Ascending aorta (tissue), 2 donors: ENCODE results near the gene HIP1. TPM values are rescaled to one million over a fixed set of nuclear protein-coding genes. Genes with fewer than 3 reads are reported as not detected.
A peak's percentile ranks its signal among the peaks of the same experiment; 100 is the strongest.

Experiments
- DNase-seq, 2 donors: peaks; one replicate each; pipeline ENCODE4 v3.0.0-alpha.2; 2019; ENCODE audit warnings: low spot score in 2 of 2
- H3K27ac ChIP-seq, 2 donors: fragments of 200-600 bp; sonication (generic); one replicate each; pipeline ENCODE4 v1.5.1; 2016 to 2017; ENCODE audit warnings: mild to moderate bottlenecking in 1 of 2
- H3K27me3 ChIP-seq: fragments of 200-600 bp; sonication (generic); one replicate; pipeline ENCODE4 v1.5.1; 2017
- H3K36me3 ChIP-seq, 2 donors: fragments of 200-600 bp; sonication (generic); one replicate each; pipeline ENCODE4 v1.5.1; 2016
- H3K4me1 ChIP-seq, 2 donors: fragments of 200-600 bp; sonication (generic); one replicate each; pipeline ENCODE4 v1.5.1; 2016 to 2017; ENCODE audit warnings: mild to moderate bottlenecking in 1 of 2
- H3K4me3 ChIP-seq, 2 donors: fragments of 200-600 bp; sonication (generic); one replicate each; pipeline ENCODE4 v1.5.1; 2016 to 2017; ENCODE audit warnings: mild to moderate bottlenecking in 1 of 2
- H3K9me3 ChIP-seq, 2 donors: fragments of 200-600 bp; sonication (generic); one replicate each; pipeline ENCODE4 v1.5.1; 2016
- intact Hi-C: fragments of 100-400 bp; cut with DNase I; formaldehyde crosslinking; loops from one replicate; pipeline ENCODE4 v1.15.1; 2023
- total RNA-seq: library from RNA; depleted of rRNA; stranded (reverse); fragments of >200 nt; gene quantifications from one replicate; pipeline ENCODE4 v1.1.0, GENCODE V29; 2016
- TF ChIP-seq, protein P1 (sequence below), 3 experiments: fragments of 200-600 bp in 2 of 3; fragments of 450-650 bp in 1 of 3; sonication (generic) in 2 of 3; IDR thresholded peaks; one replicate each; pipeline ENCODE4 v1.5.1; 2016 to 2019; ENCODE audit warnings: antibody characterized with exemption in 3 of 3, mild to moderate bottlenecking in 1 of 3, moderate library complexity in 1 of 3

The HIP1 gene
- total RNA-seq, 1 donor from 2014 or later: 47.5 TPM

- H3K36me3 ChIP-seq: peaks cover 0 to 2% of the 10 kb centered on the region in 2 donors
- no peak overlapping the region for H3K4me3 ChIP-seq
- no peaks in the 10 kb centered on the region for H3K27me3 ChIP-seq
- H3K9me3 ChIP-seq: peaks cover 0 to 3% of the 10 kb centered on the region in 2 donors
- H3K27ac ChIP-seq: no peak overlapping the region
- intact Hi-C loops: no loop called here
- no peak for DNase-seq
- H3K4me1 ChIP-seq: no peaks in the 10 kb centered on the region
- TF ChIP-seq, protein P1, sequence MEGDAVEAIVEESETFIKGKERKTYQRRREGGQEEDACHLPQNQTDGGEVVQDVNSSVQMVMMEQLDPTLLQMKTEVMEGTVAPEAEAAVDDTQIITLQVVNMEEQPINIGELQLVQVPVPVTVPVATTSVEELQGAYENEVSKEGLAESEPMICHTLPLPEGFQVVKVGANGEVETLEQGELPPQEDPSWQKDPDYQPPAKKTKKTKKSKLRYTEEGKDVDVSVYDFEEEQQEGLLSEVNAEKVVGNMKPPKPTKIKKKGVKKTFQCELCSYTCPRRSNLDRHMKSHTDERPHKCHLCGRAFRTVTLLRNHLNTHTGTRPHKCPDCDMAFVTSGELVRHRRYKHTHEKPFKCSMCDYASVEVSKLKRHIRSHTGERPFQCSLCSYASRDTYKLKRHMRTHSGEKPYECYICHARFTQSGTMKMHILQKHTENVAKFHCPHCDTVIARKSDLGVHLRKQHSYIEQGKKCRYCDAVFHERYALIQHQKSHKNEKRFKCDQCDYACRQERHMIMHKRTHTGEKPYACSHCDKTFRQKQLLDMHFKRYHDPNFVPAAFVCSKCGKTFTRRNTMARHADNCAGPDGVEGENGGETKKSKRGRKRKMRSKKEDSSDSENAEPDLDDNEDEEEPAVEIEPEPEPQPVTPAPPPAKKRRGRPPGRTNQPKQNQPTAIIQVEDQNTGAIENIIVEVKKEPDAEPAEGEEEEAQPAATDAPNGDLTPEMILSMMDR (IDR thresholded peaks at IDR 0.05): no peak
Observed at GRCh38 chr7:75679060-75679459, 59.7 kb downstream of the HIP1 start.

DNA sequence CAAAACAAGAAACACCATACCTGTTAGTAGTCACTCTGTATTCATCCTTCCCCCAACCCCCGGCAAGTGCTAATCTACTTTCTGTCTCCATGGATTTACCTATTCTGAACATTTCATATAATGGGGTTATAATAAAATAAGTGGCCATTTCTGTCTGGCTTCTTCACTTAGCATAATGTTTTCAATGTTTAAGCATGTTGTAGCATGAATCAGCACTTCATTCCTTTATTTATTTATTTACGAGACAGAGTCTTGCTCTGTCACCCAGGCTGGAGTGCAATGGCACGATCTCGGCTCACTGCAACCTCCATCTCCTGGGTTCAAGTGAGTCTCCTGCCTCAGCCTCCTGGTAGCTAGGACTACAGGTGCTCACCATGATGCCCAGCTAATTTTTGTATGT, 69.2 kb downstream of the HIP1 start:
- Histone ChIP-seq H3K4me1 (peaks cover 0 to 22% of the 10 kb centered on the region in 2 donors), H3K27ac (peak overlapping the region in 1 of 2 donors; percentile 31), H3K36me3 (no peaks in the 10 kb centered on the region), H3K4me3 (no peak overlapping the region), H3K27me3 (no peaks in the 10 kb centered on the region), H3K9me3 (no peaks in the 10 kb centered on the region)
- intact Hi-C loops: no loop called here
- TF ChIP-seq, protein P1 (IDR thresholded peaks at IDR 0.05): no peak
- DNase-seq: no peak

GRCh38 chr7:75667938-75668337, 70.8 kb downstream of the HIP1 start:
- no peaks in the 10 kb centered on the region for H3K9me3 ChIP-seq
- no peak for DNase-seq
- H3K4me1 ChIP-seq: peaks cover 0 to 22% of the 10 kb centered on the region in 2 donors
- intact Hi-C loops: no loop called here
- no peaks in the 10 kb centered on the region for H3K27me3 ChIP-seq
- H3K36me3 ChIP-seq: no peaks in the 10 kb centered on the region
- TF ChIP-seq, protein P1 (IDR thresholded peaks at IDR 0.05): no peak
- no peak overlapping the region for H3K4me3 ChIP-seq
- H3K27ac ChIP-seq: no peak overlapping the region

DNA sequence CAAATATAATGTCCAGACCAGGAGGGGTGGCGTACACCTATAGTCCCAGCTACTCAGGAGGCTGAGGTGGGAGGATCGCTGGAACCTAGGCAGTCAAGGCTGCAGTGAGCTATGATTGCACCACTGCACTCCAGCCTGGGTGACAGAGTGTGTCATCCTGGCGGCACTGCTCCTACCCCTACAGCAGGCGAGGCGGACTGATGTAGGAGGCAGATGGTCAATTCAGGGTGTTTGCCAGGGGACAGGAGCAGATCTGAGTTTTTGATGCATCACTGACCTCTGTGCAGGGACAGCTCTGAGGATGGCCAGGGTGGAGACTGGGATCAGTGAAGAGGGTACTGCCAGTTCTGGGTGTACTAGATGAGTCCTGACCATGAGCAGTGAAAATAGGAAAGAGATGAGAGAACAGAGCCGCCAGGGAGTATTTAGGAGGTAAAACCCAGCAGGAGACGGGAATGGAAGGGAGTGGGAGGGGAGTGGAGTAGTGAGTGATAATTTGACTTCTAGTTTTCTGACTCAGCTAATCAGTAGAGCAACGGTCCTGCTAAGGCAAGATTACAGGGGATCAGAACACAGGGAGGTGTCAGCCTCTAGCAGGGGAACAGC, 75.3 kb downstream of the HIP1 start:
- intact Hi-C loops: no loop called here
- Histone ChIP-seq H3K4me1 (peaks cover 4 to 27% of the 10 kb centered on the region in 2 donors), H3K9me3 (no peaks in the 10 kb centered on the region), H3K27me3 (no peaks in the 10 kb centered on the region), H3K36me3 (peaks cover 0 to 3% of the 10 kb centered on the region in 2 donors), H3K4me3 (no peak overlapping the region), H3K27ac (no peak overlapping the region)
- no peak for DNase-seq
- TF ChIP-seq, protein P1 (IDR thresholded peaks at IDR 0.05): no peak

GRCh38 chr7:75662579-75663301, 76.0 kb downstream of the HIP1 start:
- Histone ChIP-seq H3K27me3 (no peaks in the 10 kb centered on the region), H3K4me3 (no peak overlapping the region), H3K9me3 (no peaks in the 10 kb centered on the region), H3K27ac (no peak overlapping the region), H3K36me3 (peaks cover 0 to 3% of the 10 kb centered on the region in 2 donors), H3K4me1 (peaks cover 6 to 29% of the 10 kb centered on the region in 2 donors)
- TF ChIP-seq, protein P1 (IDR thresholded peaks at IDR 0.05): no peak
- no peak for DNase-seq
- intact Hi-C loops: no loop called here
